Ovary (tissue), 9 donors: ENCODE results near the gene NEUROG1. TPM values are rescaled to one million over a fixed set of nuclear protein-coding genes. Genes with fewer than 3 reads are reported as not detected.

Source experiments
- DNase-seq, 5 donors: peaks; one replicate each; pipeline ENCODE4 v3.0.0-alpha.2; 2019 to 2020
- H3K27ac ChIP-seq, 2 donors: fragments of 200-600 bp; one replicate each; pipeline versions ENCODE4 v1.5.1 to v1.8.0; 2019 to 2022
- H3K27me3 ChIP-seq: fragments of 200-600 bp; one replicate; pipeline ENCODE4 v1.8.0; 2022
- H3K36me3 ChIP-seq: fragments of 200-600 bp; sonication (generic); one replicate; pipeline ENCODE4 v1.5.1; 2019
- H3K4me1 ChIP-seq: one replicate; pipeline ENCODE4 v1.8.1; 2013; ENCODE audit warnings: mild to moderate bottlenecking, moderate library complexity; ENCODE audit not compliant: insufficient read depth
- H3K4me3 ChIP-seq: fragments of 200-600 bp; sonication (generic); one replicate; pipeline ENCODE4 v1.5.1; 2017
- H3K9me3 ChIP-seq, 2 donors: fragments of 200-600 bp in 1 of 2; sonication (generic) in 1 of 2; one replicate each; pipeline versions ENCODE4 v1.5.1 to v1.8.1; 2013 to 2019; ENCODE audit warnings: mild to moderate bottlenecking in 1 of 2, moderate library complexity in 1 of 2
- EP300 ChIP-seq: sonication (generic); formaldehyde crosslinking; IDR thresholded peaks from one replicate; pipeline ENCODE4 v1.6.1; 2017; ENCODE audit warnings: antibody characterized with exemption
- POLR2A ChIP-seq: fragments of 450-650 bp; IDR thresholded peaks from one replicate; pipeline ENCODE4 v1.6.1; 2017; ENCODE audit warnings: antibody characterized with exemption, mild to moderate bottlenecking, moderate library complexity
- WGBS, 3 donors: extraction: QIAGEN DNeasy Blood & Tissue Kit in 1 of 3; methylation state at CpG; one replicate each; pipeline versions ENCODE4 v1.1.5 to v1.1.7; 2013 to 2017; 5-methylcytosine and 5-hydroxymethylcytosine counted together
- intact Hi-C, 4 donors: fragments of 100-400 bp; cut with DNase I; formaldehyde crosslinking; loops; one replicate each; pipeline versions ENCODE4 v1.11.0 to v1.15.1; 2022 to 2023
- polyA plus RNA-seq, 2 donors: library from polyadenylated mRNA; stranded (reverse); fragments of 200-250 nt in 1 of 2; fragments of 350-450 nt in 1 of 2; fragmentation: Illumina TruSeq in 1 of 2; extraction: RNeasy Lipid Tissue Mini Kit (QIAGEN cat#74804) in 1 of 2; gene quantifications; one replicate each; pipeline ENCODE4 v1.2.3, GENCODE V29; 2013 to 2014
- total RNA-seq, 7 donors: library from RNA; depleted of rRNA in 2 of 7; stranded (reverse); fragments of >200 nt in 2 of 7; fragmentation: NEBNext Ultra II Directional in 3 of 7; extraction: Animal tissue kit (Norgen Biotek cat#: 25700) in 3 of 7; gene quantifications; one replicate each; pipeline versions ENCODE4 v1.1.0 to v1.2.4, GENCODE V29; 2016 to 2023
- TF ChIP-seq, protein P1 (sequence below), 3 donors: fragments of 450-650 bp in 2 of 3; fragments of 200-600 bp in 1 of 3; IDR thresholded peaks; one replicate each; pipeline versions ENCODE4 v1.5.1 to v1.8.0; 2016 to 2022; ENCODE audit warnings: antibody characterized with exemption in 3 of 3, mild to moderate bottlenecking in 1 of 3
- donor health status: DM: no; HTN: no; CAD: no; lungs with moderate emphysema.
- donor health status: DM: no; HTN: no; CAD: no.
- donor health status: Bipolar disorder and iron deficiency.
- donor health status: DM: yes; HTN: yes; CAD: no.
- donor health status: DM: no; HTN: no; CAD: no.
- donor health status: DM: yes; HTN: yes; CAD: no.

The NEUROG1 gene
- total and polyA plus RNA-seq, 9 donors = 0.06 TPM; not detected in 8

DNA sequence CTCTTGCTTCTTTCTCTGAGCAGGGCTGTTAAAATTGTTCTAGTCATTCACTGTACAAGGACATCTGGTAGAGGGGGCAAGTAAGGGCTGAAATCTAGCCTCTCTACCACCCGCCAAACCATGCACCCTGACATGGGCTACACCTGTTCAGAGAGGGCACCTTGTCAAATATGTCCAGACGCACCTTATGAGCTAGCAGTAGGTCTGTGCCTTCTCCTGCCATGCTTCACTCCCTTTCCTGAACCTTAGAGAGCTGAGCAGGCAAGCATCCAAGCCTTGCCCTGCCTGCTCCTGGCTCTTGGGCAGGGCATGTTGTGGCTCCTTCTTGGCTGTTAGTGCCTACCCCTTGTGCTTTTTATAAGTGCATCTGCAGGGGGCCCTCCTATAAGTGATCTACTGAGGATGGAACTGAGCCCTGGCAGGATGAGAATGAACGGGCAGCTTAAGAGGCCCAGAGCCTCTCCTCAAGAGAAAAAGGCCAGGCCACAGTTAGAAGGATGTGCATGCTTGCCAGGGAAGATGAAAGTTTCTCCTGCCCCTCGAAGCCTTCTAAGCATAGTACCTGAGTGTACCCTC lies 3.8 kb upstream of the NEUROG1 start:
- no peak overlapping the region for H3K4me3 ChIP-seq
- H3K4me1 ChIP-seq = peaks cover 5% of the 10 kb centered on the region
- 65 to 76% (median 72%) methylated on average over 4 of the region's 4 CpGs for WGBS, 3 donors
- no peak overlapping the region for H3K27ac ChIP-seq
- H3K36me3 ChIP-seq = no peaks in the 10 kb centered on the region
- intact Hi-C loops = loop anchor here in 1 of 4 donors (10.0 kb wide), 1 partner anchor 75 kb away; no protein-coding TSS in a partner anchor
- DNase-seq = no peak
- peaks cover 0 to 3% of the 10 kb centered on the region in 2 donors for H3K9me3 ChIP-seq
- peaks cover 2% of the 10 kb centered on the region for H3K27me3 ChIP-seq
- TF ChIP-seq POLR2A = no peak

DNA sequence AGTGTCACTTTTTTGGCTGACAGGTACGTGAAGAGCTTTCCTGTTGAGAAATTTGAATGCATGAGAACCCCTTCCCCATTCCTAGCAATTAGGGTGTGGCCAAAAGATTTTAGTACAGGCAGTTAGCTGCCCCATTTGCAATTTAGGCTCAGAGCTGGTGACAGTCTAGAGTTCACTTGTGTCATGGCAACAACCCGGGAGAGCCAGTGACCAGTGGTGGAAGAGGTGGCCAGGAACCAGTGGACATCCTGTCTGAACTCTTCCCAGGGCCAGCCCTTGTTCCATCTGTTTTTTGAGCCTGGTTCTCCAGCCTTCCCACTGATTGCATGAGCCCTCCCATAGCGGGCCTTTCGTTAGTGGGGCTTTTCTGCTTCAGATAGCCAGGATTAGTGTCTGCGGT lies 2.5 kb upstream of the NEUROG1 start:
- no peak for DNase-seq
- H3K36me3 ChIP-seq = no peaks in the 10 kb centered on the region
- no peaks in the 10 kb centered on the region for H3K4me1 ChIP-seq
- H3K9me3 ChIP-seq = peaks cover 0 to 3% of the 10 kb centered on the region in 2 donors
- TF ChIP-seq, protein P1, sequence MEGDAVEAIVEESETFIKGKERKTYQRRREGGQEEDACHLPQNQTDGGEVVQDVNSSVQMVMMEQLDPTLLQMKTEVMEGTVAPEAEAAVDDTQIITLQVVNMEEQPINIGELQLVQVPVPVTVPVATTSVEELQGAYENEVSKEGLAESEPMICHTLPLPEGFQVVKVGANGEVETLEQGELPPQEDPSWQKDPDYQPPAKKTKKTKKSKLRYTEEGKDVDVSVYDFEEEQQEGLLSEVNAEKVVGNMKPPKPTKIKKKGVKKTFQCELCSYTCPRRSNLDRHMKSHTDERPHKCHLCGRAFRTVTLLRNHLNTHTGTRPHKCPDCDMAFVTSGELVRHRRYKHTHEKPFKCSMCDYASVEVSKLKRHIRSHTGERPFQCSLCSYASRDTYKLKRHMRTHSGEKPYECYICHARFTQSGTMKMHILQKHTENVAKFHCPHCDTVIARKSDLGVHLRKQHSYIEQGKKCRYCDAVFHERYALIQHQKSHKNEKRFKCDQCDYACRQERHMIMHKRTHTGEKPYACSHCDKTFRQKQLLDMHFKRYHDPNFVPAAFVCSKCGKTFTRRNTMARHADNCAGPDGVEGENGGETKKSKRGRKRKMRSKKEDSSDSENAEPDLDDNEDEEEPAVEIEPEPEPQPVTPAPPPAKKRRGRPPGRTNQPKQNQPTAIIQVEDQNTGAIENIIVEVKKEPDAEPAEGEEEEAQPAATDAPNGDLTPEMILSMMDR (IDR thresholded peaks at IDR 0.05) = no peak
- TF ChIP-seq POLR2A (no peak), EP300 (no peak)
- H3K27me3 ChIP-seq = peaks cover 2% of the 10 kb centered on the region
- 84 to 89% (median 87%) methylated on average over 5 of the region's 5 CpGs for WGBS, 3 donors
- H3K27ac ChIP-seq = no peak overlapping the region
- H3K4me3 ChIP-seq = no peak overlapping the region
- intact Hi-C loops = no loop called here

DNA sequence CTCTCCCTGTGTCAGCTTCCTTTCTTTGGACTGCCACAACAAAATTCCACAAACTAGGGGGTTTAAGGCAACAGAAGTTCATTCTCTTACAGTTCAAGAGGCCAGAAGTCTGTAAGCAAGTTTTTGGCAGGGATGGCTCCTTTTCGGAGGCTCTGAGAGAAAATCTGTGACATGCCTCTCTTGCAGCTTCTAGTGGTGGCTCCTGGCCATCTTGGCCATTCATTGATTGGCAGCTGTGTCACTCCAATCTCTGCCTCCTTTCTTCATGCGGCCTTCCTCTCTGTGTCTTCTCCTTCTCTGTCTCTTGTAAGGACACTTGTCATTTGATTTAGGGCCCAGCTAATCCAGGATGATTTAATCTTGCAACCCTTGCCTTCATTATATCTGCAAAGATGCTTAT lies 2.0 kb upstream of the NEUROG1 start:
- Histone ChIP-seq H3K4me1 (no peaks in the 10 kb centered on the region), H3K36me3 (no peaks in the 10 kb centered on the region), H3K27ac (no peak overlapping the region), H3K9me3 (peaks cover 0 to 3% of the 10 kb centered on the region in 2 donors), H3K4me3 (no peak overlapping the region), H3K27me3 (peaks cover 2% of the 10 kb centered on the region)
- WGBS, 3 donors = 84 to 91% (median 90%) methylated on average over 2 of the region's 2 CpGs
- TF ChIP-seq POLR2A = no peak
- TF ChIP-seq, protein P1 (IDR thresholded peaks at IDR 0.05) = no peak
- TF ChIP-seq EP300 = no peak
- intact Hi-C loops = no loop called here
- no peak for DNase-seq

DNA sequence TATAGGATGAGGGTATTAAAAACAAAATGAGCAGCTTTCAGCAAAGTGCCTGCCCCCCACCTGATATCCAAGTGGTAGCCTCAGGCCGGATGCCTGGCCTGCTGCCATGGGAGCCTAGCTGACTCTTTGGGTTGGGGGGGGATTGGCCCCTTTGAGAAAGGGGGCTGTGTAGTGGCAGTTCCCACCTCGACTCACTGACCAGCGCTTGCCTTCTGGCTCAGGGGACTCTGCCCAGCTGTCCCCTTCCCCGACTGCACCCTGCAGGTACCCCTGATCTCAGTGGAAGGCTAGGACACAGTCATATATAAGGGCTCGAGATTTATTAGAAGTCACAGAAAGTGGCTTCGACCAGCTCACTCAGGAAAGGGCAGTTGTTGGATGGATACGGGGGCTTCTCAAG lies 1.5 kb upstream of the NEUROG1 start:
- intact Hi-C loops = no loop called here
- peaks cover 2% of the 10 kb centered on the region for H3K27me3 ChIP-seq

DNA sequence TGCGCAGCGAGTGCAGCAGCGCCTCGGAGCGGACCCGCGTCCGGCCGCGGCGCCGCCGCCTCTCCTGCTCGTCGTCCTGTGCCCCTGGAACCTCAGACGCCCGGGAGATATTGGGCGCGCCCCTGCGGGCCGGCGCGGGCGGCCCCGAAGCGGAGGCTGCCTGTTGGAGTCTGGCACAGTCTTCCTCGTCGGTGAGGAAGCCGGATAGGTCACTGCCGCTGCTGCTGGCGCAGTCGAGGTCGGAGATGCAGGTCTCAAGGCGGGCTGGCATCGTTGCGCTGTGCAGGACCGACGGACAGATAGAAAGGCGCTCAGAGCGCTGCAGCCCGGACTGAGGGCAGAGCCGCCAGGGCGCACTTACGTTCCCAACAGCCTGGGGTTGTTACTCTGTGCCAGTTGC lies 344 bp downstream of the NEUROG1 start:
- Histone ChIP-seq H3K4me1 (no peaks in the 10 kb centered on the region), H3K4me3 (no peak overlapping the region), H3K27me3 (peaks cover 2% of the 10 kb centered on the region), H3K9me3 (peaks cover 0 to 3% of the 10 kb centered on the region in 2 donors), H3K36me3 (no peaks in the 10 kb centered on the region), H3K27ac (no peak overlapping the region)
- intact Hi-C loops = no loop called here
- DNase-seq = no peak
- WGBS, 3 donors = 0 to 1% (median 1%) methylated on average over 14 to 44 of the region's 44 CpGs
- TF ChIP-seq EP300 = no peak
- TF ChIP-seq, protein P1 (IDR thresholded peaks at IDR 0.05) = no peak
- no peak for TF ChIP-seq POLR2A

More for the DNA sequence above, 1.5 kb upstream of the NEUROG1 start:
- Histone ChIP-seq H3K27ac (no peak overlapping the region), H3K36me3 (no peaks in the 10 kb centered on the region), H3K4me1 (no peaks in the 10 kb centered on the region), H3K9me3 (peaks cover 0 to 3% of the 10 kb centered on the region in 2 donors), H3K4me3 (no peak overlapping the region)
- TF ChIP-seq POLR2A = no peak
- TF ChIP-seq, protein P1 (IDR thresholded peaks at IDR 0.05) = no peak
- no peak for TF ChIP-seq EP300
- 50 to 56% (median 56%) methylated on average over 7 of the region's 7 CpGs for WGBS, 3 donors
- no peak for DNase-seq
